GM15510 (cell line): ENCODE results near the gene IFT43.

Source experiments
- POLR2A ChIP-seq: IDR thresholded peaks from 3 replicates; pipeline ENCODE4 v1.6.1; 2011; ENCODE audit warnings: borderline replicate concordance; ENCODE audit not compliant: insufficient read length; ENCODE audit errors: extremely low read depth

Gene IFT43

DNA sequence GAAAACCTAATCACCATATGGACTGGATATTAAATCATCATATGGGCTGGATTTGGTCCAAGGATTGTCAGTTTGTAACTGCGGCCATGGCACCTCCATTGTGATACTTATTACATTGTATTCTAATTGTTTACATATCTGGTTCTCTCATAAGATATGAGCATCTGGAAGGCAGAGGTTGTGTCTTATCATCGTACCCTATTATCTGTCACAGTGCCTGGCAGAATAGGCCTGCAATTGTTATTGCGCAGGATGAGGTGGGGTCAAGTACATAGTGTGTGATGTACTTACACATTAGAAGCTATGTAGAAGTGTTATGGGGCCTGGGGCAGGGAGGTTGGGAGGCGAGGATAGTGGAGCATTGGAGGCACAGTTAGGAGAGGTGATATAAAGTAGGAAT, 4.7 kb downstream of the IFT43 start:
- no peak for TF ChIP-seq POLR2A

DNA sequence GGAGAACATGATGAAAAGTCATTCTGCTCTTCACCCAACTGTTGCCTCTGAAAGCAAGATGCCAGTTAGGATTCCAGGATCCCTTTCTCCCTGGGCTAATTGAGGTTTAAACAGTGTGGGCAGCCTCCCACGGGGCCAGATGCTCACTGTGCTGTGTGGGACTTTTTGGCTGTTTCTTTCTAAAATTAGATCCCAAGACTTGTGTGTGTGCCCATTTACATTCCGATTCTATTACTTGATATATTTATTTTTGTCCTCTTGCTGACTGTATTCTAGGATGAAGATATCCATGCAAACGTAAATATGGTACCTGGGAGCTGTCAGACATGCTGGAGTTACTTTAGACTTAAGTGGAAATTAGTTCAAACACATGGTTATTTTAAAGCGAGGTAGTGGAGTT, 6.2 kb downstream of the IFT43 start:
- no peak for TF ChIP-seq POLR2A

GRCh38 chr14:75993567-75994041, 8.0 kb downstream of the IFT43 start:
- no peak for TF ChIP-seq POLR2A

- no peak for TF ChIP-seq POLR2A
Observed at GRCh38 chr14:75995372-75996041, 9.9 kb downstream of the IFT43 start.

DNA sequence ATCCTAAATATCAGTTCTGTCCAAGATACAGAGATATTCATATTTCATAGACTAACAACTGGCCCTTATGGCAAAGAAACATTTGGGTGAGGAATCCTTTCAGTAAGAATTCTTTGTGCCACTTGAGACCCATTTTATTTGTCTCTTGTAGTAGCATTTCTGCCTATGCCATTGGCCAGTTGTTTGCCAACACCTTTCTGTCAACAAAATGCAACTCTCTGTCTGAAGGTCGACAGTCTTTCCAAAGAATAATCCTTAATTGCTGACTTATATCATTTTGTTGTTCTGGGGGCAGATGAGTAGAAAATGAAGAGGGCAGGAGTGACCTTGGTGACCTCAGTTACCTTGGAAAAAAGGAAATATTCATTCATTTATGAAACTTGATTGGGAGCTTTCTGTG, 10.9 kb downstream of the IFT43 start:
- no peak for TF ChIP-seq POLR2A

GRCh38 chr14:75999511-76000190, 14.1 kb downstream of the IFT43 start:
- TF ChIP-seq POLR2A, result no peak

DNA sequence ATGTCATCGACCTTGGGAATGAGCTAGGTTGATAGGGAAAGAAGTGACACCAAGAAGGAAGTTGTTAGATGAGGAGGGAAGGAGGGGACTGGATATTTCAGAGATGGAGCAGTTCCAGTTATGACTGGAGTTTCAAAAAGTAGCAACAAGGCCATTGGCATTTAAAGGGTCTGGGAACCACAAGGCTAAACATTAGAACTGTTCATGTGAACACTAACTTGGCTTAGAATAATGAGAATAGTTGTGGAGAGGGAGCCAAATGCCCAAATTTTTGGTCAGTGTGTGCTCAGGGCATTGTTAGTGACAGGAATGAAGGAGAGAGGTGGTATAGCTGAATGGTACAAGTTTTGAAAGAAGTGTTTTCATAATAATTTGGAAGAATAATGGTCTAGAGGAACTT, 16.8 kb downstream of the IFT43 start:
- no peak for TF ChIP-seq POLR2A

DNA sequence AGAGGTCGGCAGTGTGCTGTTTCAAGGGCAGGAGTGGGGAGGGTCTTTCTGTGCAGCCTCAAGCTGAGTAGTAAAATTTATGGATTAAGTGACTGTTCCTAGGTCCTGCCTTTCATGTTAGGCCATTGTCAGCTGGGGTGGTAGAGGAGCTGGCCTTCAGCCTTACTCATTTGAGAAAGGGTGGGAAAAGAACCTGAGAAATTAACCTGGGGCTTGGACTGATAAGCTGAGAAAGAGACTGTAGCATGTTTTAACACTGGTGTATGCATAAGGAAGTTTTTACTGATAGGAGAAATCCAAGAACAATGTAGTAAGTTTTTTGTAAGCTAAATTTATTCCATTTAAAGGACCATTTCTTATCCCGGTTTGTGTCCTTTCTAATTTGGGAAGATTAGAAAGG, 20.7 kb downstream of the IFT43 start:
- no peak for TF ChIP-seq POLR2A

GRCh38 chr14:76007379-76007778, 21.8 kb downstream of the IFT43 start:
- TF ChIP-seq POLR2A, result no peak

GRCh38 chr14:76007852-76008251, 22.3 kb downstream of the IFT43 start:
- TF ChIP-seq POLR2A, result no peak

GRCh38 chr14:76011930-76012329, 26.4 kb downstream of the IFT43 start:
- no peak for TF ChIP-seq POLR2A

DNA sequence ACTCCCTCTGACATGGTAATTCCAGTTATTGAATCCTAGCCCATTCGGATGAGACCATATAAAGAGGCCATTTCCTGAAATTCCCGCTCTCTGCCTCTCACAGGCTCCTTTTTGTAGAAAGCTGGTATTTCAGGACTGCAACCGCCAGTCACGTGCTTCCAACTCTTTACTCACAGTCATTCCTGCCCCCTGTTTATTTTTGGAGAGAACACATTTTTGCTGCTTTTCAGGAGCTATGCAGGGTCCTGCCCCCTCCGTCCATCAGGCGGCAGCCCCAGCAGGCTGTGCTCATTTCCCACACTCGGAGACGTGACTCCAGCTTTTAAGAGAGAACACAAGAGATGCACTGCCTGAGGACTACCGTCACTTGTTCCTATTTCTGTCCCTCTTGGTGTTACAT, 26.8 kb downstream of the IFT43 start:
- no peak for TF ChIP-seq POLR2A

GRCh38 chr14:76015191-76015590, 29.6 kb downstream of the IFT43 start:
- no peak for TF ChIP-seq POLR2A

DNA sequence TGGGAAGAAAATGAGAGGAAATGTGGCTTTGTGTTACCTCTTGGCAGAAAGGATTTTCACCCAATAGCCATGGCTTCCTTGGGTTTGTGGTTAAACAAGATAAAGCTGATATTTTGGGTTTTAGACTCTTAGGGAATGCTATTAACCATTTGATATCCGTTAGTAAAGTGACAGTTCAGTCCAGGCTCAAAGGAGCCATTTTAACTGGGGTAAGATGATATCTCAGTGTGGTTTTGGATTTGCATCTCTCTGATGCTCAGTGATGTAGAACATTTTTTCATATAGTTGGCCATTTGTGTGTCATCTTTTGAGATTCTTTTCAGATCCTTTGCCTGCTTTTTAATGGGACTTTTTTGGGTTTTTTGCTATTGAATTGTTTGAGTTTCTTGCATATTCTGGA, 30.1 kb downstream of the IFT43 start:
- no peak for TF ChIP-seq POLR2A

DNA sequence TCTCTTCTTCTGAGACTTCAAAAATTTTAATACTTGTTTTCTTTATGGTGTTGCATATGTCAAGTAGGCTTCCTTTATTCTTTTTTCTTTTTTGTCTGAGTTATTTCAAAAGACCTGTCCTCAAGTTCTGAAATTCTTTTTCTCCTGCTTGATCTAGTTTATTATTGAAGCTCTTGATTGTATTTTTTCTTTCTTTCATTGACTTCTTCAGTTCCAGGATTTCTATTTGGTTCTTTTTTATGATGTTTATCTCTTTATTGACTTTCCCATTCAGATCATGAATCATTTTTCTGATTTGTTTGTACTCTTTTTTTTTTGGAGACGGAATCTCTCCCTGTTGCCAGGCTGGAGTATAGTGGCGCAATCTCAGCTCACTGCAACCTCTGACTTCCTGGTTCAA, 34.1 kb downstream of the IFT43 start:
- TF ChIP-seq POLR2A, result no peak

DNA sequence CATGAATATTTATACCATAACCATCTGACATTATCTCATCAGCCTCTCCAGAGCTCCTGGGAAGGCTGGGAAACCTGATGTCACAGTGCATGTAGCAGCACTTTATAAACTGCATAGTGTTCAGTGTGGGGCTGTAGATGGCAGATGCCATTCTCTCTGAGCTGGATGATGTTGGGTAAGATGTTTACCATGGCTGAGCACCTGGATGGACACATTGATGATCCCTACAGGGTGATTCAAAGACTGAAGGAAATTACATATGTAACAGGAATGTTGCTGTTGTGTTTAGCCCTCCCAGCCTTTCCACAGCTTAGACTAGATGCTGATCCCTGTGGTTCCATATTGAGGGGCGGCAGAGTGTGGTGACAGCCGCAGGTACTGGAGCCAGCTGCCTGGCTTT, 37.4 kb downstream of the IFT43 start:
- TF ChIP-seq POLR2A, result no peak
